Left renal cortex interstitium (tissue), 4 donors: ENCODE data around the gene KRT79. TPM values are rescaled to one million over a fixed set of nuclear protein-coding genes. Genes with fewer than 3 reads are reported as not detected.

Experiments
- DNase-seq, 4 donors: peaks; one replicate each; pipeline ENCODE4 v3.0.0-alpha.2; 2013; ENCODE audit warnings: low read depth in 4 of 4, low spot score in 2 of 4, missing footprints in 1 of 4
- polyA plus RNA-seq, 4 donors: library from polyadenylated mRNA; unstranded; fragments of 120-200 nt; gene quantifications; one replicate each; pipeline ENCODE4 v1.2.1, GENCODE V29; 2013; ENCODE audit not compliant: insufficient read length in 4 of 4

The KRT79 gene
- polyA plus RNA-seq, 4 donors, result not detected

DNA sequence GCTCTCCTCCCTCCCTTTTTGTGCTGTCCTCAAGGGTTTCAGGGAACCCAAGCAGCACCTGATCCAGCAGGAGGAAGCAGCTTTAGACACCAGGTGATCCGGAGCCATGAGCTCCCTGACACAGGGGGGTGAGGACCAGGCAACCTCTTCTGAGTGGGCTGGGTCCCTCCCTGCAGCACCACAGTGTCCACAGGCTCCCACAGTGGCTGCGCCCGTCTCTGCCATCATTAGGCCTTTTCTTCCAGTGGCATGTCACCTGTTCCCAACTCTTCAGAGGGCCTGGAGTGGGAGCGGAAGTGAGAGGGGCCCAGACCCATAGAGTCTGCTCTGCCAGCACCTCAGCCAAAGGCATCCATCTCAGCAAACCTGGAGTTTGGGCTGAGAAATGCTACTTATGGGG is 56.5 kb downstream of the KRT79 start:
- no peak for DNase-seq

GRCh38 chr12:52776913-52777395 is 57.2 kb downstream of the KRT79 start, which contains the start of gene KRT76:
Gene KRT76 (minus strand): TSS chr12:52777345. CDS start chr12:52777291, 54 bp downstream.
- no peak for DNase-seq

- no peak for DNase-seq
Measured at GRCh38 chr12:52776435-52776834, 57.7 kb downstream of the KRT79 start.

- DNase-seq, result no peak
Measured at GRCh38 chr12:52774629-52775250, 59.4 kb downstream of the KRT79 start.

GRCh38 chr12:52772772-52773171 is 61.3 kb downstream of the KRT79 start:
- DNase-seq, result no peak

- DNase-seq, result no peak
Measured at GRCh38 chr12:52772188-52772587, 61.9 kb downstream of the KRT79 start.

DNA sequence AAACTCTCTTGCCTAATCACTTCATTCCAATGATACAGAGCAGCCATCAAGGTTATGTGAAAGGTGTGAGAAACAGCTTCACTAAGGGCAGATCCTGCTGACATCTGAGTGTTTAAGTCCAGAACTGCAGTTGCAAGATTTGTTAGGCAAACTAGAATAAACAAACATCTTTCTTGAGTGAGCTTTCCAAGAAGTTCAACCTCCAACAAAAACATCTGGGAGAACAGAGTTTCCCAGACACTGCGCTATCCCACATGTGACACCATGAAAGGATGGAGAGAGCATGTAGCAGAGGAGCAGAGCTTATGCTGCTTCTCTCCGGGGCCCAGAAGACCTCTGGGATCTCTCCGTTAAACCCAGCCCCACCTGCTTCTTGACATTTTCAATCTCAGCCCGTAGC is 62.6 kb downstream of the KRT79 start:
- DNase-seq, result no peak

Other genes starting within 250 kb of the KRT79 start
- under 1 TPM in 2 of 4 donors, not detected in 2; 0.08 to 0.17 TPM for gene KRT72, start 232.8 kb downstream of the KRT79 start, polyA plus RNA-seq
- under 1 TPM in 1 of 4 donors, not detected in 3; 0.06 TPM for gene KRT73, start 215.8 kb downstream of the KRT79 start, polyA plus RNA-seq
- not detected for gene KRT2, start 182.1 kb downstream of the KRT79 start, polyA plus RNA-seq
- gene KRT1, start 153.9 kb downstream of the KRT79 start, polyA plus RNA-seq, result under 1 TPM; 0.21 to 0.32 (median 0.28) TPM
- gene KRT77, start 130.8 kb downstream of the KRT79 start, polyA plus RNA-seq, result not detected
- gene KRT76, start 57.0 kb downstream of the KRT79 start, polyA plus RNA-seq, result not detected
- gene KRT3, start 38.2 kb downstream of the KRT79 start, polyA plus RNA-seq, result not detected
- gene KRT4, start 20.2 kb downstream of the KRT79 start, polyA plus RNA-seq, result under 1 TPM; 0.48 to 0.76 (median 0.61) TPM
- gene KRT78, start 14.7 kb upstream of the KRT79 start, polyA plus RNA-seq, result not detected
- gene KRT8, start 70.8 kb upstream of the KRT79 start, polyA plus RNA-seq, result 100 to 1,000 TPM; 212 to 262 (median 238) TPM
- 100 to 1,000 TPM; 164 to 178 (median 168) TPM for gene KRT18, start 114.8 kb upstream of the KRT79 start, polyA plus RNA-seq
- 100 to 1,000 TPM; 463 to 558 (median 490) TPM for gene EIF4B, start 172.1 kb upstream of the KRT79 start, polyA plus RNA-seq
- 100 to 1,000 TPM in 2 of 4 donors, 10 to 100 TPM in 2; 66.5 to 168 (median 112) TPM for gene TNS2, start 215.8 kb upstream of the KRT79 start, polyA plus RNA-seq
- 10 to 100 TPM; 17.2 to 22.9 (median 20.0) TPM for gene SPRYD3, start 245.1 kb upstream of the KRT79 start, polyA plus RNA-seq